Body of pancreas (tissue), 4 donors: ENCODE data around the gene KRT74.
"Not testable (repeated sequence)": the region's sequence is repeated elsewhere in the genome, so short reads cannot be mapped to it uniquely, and the experiment has no call there.

Experiments
- POLR2A ChIP-seq, 3 donors: fragments of 450-650 bp; IDR thresholded peaks; one replicate each; pipeline ENCODE4 v1.6.1; 2016; ENCODE audit warnings: antibody characterized with exemption in 3 of 3, mild to moderate bottlenecking in 2 of 3
- TF ChIP-seq, protein P1 (sequence below), 7 experiments: fragments of 450-650 bp in 4 of 7; fragments of 200-600 bp in 3 of 7; sonication (generic) in 3 of 7; IDR thresholded peaks; one replicate each; pipeline ENCODE4 v1.5.1; 2016 to 2019; ENCODE audit warnings: antibody characterized with exemption in 7 of 7

DNA sequence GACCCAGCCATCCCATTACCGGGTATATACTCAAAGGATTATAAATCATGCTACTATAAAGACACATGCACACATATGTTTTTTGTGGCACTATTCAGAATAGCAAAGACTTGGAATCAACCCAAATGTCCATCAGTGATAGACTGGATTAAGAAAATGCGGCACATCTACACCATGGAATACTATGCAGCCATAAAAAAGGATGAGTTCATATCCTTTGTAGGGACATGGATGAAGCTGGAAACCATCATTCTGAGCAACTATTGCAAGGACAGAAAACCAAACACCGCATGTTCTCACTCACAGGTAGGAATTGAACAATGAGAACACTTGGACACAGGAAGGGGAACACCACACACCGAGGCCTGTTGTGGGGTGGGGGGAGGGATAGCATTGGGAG lies 20.6 kb upstream of the KRT74 start:
- TF ChIP-seq, protein P1, sequence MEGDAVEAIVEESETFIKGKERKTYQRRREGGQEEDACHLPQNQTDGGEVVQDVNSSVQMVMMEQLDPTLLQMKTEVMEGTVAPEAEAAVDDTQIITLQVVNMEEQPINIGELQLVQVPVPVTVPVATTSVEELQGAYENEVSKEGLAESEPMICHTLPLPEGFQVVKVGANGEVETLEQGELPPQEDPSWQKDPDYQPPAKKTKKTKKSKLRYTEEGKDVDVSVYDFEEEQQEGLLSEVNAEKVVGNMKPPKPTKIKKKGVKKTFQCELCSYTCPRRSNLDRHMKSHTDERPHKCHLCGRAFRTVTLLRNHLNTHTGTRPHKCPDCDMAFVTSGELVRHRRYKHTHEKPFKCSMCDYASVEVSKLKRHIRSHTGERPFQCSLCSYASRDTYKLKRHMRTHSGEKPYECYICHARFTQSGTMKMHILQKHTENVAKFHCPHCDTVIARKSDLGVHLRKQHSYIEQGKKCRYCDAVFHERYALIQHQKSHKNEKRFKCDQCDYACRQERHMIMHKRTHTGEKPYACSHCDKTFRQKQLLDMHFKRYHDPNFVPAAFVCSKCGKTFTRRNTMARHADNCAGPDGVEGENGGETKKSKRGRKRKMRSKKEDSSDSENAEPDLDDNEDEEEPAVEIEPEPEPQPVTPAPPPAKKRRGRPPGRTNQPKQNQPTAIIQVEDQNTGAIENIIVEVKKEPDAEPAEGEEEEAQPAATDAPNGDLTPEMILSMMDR (IDR thresholded peaks at IDR 0.05) = not testable (repeated sequence)
- TF ChIP-seq POLR2A (IDR thresholded peaks at IDR 0.05) = not testable (repeated sequence)
